ENCODE measurements around the gene PCNX1.

- TF ChIP-seq, protein P1, sequence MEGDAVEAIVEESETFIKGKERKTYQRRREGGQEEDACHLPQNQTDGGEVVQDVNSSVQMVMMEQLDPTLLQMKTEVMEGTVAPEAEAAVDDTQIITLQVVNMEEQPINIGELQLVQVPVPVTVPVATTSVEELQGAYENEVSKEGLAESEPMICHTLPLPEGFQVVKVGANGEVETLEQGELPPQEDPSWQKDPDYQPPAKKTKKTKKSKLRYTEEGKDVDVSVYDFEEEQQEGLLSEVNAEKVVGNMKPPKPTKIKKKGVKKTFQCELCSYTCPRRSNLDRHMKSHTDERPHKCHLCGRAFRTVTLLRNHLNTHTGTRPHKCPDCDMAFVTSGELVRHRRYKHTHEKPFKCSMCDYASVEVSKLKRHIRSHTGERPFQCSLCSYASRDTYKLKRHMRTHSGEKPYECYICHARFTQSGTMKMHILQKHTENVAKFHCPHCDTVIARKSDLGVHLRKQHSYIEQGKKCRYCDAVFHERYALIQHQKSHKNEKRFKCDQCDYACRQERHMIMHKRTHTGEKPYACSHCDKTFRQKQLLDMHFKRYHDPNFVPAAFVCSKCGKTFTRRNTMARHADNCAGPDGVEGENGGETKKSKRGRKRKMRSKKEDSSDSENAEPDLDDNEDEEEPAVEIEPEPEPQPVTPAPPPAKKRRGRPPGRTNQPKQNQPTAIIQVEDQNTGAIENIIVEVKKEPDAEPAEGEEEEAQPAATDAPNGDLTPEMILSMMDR (IDR thresholded peaks at IDR 0.05; ENCODE audit: low read depth, low read length, missing input control), result no peak
- TF ChIP-seq REST (IDR thresholded peaks at IDR 0.05), result no peak
Observed at GRCh38 chr14:70882776-70883492, 24.3 kb upstream of the PCNX1 start.

Measured in liver (tissue), 2 donors.